GM06990 (cell line): ENCODE results near the gene HS2ST1.

Experiments
- DNase-seq: peaks from one replicate; pipeline ENCODE4 v3.0.0-alpha.2; 2011; ENCODE audit not compliant: insufficient read length; ENCODE audit errors: extremely low read depth
- H3K27me3 ChIP-seq: replicated peaks from 2 replicates; pipeline ENCODE4 v1.6.0; 2011; ENCODE audit warnings: low read length; ENCODE audit not compliant: control insufficient read depth, insufficient read depth
- H3K36me3 ChIP-seq: 2 replicates; pipeline ENCODE4 v1.5.1; 2011; ENCODE audit warnings: low read length; ENCODE audit not compliant: control insufficient read depth, insufficient read depth
- H3K4me3 ChIP-seq: replicated peaks from 2 replicates; pipeline ENCODE4 v1.5.1; 2011; ENCODE audit warnings: low read depth, mild to moderate bottlenecking, control low read depth, low read length
- TF ChIP-seq, protein P1 (sequence below): IDR thresholded peaks from 2 replicates; pipeline ENCODE4 v1.5.1; 2011; ENCODE audit warnings: low read length, control low read depth, mild to moderate bottlenecking, inconsistent platforms; ENCODE audit not compliant: insufficient read depth, poor library complexity, severe bottlenecking

The HS2ST1 gene

DNA sequence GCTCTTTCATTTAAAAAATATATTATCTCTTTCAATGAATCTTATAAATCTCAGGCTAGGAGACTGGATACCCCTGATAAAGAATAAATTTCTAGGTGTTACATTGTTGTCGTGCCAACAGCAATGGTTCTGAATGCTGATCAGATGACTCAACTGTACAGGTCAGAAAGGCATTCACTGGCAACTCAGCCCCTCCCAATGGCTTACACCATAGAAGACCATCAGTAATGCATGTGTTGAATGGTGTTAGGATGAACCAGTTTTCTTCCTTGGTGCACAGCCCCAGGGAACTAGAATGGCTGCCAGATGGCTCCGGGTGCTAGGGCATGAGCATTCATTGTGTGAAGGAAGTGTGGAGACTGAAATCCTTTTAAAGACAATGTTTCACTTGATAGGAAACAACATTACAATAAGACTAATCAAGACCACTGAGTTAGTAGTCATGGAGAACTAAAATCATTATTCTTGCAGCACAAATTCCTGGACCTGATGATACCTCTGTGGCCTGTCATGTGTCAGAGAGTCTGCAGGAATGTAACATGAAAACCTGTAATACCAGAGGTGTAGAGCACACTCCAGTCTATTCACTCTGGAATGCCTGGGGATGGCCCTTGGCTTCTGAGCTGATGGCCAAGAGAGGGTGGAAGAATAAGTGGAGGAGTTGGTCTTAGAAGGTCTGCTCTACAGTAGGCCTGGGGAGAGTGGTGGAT is 226.6 kb downstream of the HS2ST1 start:
- TF ChIP-seq, protein P1, sequence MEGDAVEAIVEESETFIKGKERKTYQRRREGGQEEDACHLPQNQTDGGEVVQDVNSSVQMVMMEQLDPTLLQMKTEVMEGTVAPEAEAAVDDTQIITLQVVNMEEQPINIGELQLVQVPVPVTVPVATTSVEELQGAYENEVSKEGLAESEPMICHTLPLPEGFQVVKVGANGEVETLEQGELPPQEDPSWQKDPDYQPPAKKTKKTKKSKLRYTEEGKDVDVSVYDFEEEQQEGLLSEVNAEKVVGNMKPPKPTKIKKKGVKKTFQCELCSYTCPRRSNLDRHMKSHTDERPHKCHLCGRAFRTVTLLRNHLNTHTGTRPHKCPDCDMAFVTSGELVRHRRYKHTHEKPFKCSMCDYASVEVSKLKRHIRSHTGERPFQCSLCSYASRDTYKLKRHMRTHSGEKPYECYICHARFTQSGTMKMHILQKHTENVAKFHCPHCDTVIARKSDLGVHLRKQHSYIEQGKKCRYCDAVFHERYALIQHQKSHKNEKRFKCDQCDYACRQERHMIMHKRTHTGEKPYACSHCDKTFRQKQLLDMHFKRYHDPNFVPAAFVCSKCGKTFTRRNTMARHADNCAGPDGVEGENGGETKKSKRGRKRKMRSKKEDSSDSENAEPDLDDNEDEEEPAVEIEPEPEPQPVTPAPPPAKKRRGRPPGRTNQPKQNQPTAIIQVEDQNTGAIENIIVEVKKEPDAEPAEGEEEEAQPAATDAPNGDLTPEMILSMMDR: no peak

DNA sequence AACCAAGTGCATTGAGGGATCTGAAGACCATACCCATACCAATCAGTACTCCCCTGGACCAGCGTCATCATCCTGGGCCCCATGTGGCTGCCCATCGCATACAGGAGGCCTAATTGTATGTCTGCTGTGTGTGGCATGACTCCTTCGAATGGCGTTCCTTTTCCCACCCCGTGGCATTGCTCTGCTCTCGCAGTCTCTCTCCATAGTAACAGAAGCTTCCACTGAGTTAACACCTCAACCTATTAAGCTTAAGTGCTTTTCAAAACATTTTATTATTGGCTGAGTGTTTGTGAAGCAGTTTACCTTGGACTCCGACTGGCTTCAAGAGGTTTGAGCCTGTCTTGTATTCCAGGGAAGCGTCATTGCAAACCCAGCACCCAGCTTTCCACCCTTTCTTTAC is 227.1 kb downstream of the HS2ST1 start:
- TF ChIP-seq, protein P1: no peak
- Histone ChIP-seq H3K36me3 (no peaks in the 10 kb centered on the region), H3K4me3 (no peak overlapping the region), H3K27me3 (no peaks in the 10 kb centered on the region; the same call in 1 of the 2 replicates)
- DNase-seq: no peak

More for the DNA sequence above, 226.6 kb downstream of the HS2ST1 start:
- no peaks in the 10 kb centered on the region; the same call in 1 of the 2 replicates for H3K27me3 ChIP-seq
- no peak for DNase-seq
- H3K4me3 ChIP-seq: no peak overlapping the region
- H3K36me3 ChIP-seq: no peaks in the 10 kb centered on the region

DNA sequence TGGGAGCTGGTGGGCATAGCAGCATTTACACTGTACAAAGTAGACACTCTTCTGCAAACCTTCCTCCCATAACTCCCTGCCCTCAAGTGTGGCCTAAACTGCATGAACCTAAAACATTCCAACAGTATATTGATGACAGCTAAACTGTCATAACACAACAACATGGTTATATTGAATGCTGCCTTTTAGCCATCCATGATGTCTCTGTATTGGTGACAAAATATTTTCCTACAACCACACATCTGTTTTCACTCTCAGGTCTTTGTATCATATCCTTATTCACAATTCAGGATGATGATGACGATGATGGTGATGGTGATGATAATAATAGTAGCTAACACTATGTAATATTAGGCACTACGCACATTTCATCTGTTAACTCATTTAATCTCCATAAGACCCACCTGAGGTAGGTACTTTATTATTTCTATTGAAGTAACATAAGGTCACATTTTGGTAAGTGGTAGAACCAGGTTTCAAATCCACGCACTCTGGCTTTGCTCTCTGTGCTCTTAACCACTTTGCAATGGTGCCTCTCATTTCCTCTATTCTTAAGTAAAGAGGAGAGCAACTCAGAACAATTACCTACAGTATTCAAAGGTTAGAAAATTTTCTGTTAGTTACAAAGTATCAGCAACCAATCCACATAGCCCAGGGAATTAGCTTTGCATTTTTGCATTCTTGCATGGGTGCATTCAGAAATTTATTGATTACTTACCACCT is 229.1 kb downstream of the HS2ST1 start:
- DNase-seq: no peak
- TF ChIP-seq, protein P1: no peak
- Histone ChIP-seq H3K4me3 (no peak overlapping the region), H3K27me3 (peaks cover 1% of the 10 kb centered on the region; the same call in 1 of the 2 replicates), H3K36me3 (no peaks in the 10 kb centered on the region)

- H3K4me3 ChIP-seq: no peak overlapping the region
- peaks cover 1% of the 10 kb centered on the region; the same call in 1 of the 2 replicates for H3K27me3 ChIP-seq
- TF ChIP-seq, protein P1: no peak
- no peak for DNase-seq
- no peaks in the 10 kb centered on the region for H3K36me3 ChIP-seq
Observed at GRCh38 chr1:87144316-87144895, 230.0 kb downstream of the HS2ST1 start.

DNA sequence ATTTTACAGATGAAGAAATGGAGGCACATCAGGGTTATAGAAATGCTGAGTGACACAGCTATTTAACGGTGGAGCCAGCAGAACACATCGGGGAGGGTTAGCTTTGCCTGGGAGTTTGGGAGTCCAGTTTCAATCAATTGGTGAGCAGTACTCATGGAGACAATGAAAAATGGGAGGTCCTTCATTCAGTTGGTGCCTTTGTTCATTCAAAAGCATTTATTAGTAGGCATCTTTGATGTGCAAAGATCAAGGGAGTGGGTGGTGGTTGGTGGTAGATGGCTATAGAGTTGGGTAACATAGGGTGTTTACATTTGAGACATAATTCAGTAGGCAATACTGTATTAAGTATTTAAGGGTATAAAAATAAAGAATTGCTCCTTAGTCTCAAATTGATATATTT is 230.5 kb downstream of the HS2ST1 start:
- Histone ChIP-seq H3K36me3 (no peaks in the 10 kb centered on the region), H3K4me3 (no peak overlapping the region), H3K27me3 (peaks cover 1% of the 10 kb centered on the region; the same call in 1 of the 2 replicates)
- DNase-seq: no peak
- TF ChIP-seq, protein P1: no peak
